HEK293T (cell line): ENCODE results near the gene SIGLEC7.

Experiments used
- CTCF ChIA-PET: fragments of 350-600 bp; formaldehyde crosslinking; extraction: SDS; loops from one replicate; lab custom pipeline; 2021; ENCODE audit warnings: antibody characterized with exemption, inconsistent platforms; lab: Yijun Ruan, JAX
- POLR2A ChIA-PET: fragments of 350-600 bp; formaldehyde crosslinking; extraction: SDS; loops from one replicate; lab custom pipeline; 2020; ENCODE audit warnings: antibody characterized with exemption, inconsistent platforms; lab: Yijun Ruan, JAX
- DNase-seq: peaks from one replicate; pipeline ENCODE4 v3.0.0; 2012; ENCODE audit warnings: mixed read lengths; ENCODE audit errors: extremely low spot score
- ARNT ChIP-seq: fragments of 450-650 bp; IDR thresholded peaks from 2 replicates; pipeline ENCODE4 v1.6.1; 2017; ENCODE audit warnings: mild to moderate bottlenecking
- BHLHE40 ChIP-seq: fragments of 450-650 bp; IDR thresholded peaks from 2 replicates; pipeline ENCODE4 v1.6.1; 2016; ENCODE audit warnings: mild to moderate bottlenecking, moderate library complexity, borderline replicate concordance
- CTBP1 ChIP-seq: fragments of 450-650 bp; IDR thresholded peaks from 2 replicates; pipeline ENCODE4 v1.6.1; 2016; ENCODE audit warnings: borderline replicate concordance
- ELF4 ChIP-seq: fragments of 450-650 bp; IDR thresholded peaks from 2 replicates; pipeline ENCODE4 v1.6.1; 2017; ENCODE audit warnings: antibody characterized with exemption
- FOXA1 ChIP-seq: fragments of 450-650 bp; IDR thresholded peaks from 2 replicates; pipeline ENCODE4 v1.6.1; 2016; ENCODE audit warnings: mild to moderate bottlenecking
- FOXK2 ChIP-seq: fragments of 450-650 bp; IDR thresholded peaks from 2 replicates; pipeline ENCODE4 v1.6.1; 2016; ENCODE audit warnings: mild to moderate bottlenecking
- FOXM1 ChIP-seq: fragments of 450-650 bp; IDR thresholded peaks from 2 replicates; pipeline ENCODE4 v1.6.1; 2017; ENCODE audit warnings: mild to moderate bottlenecking, borderline replicate concordance
- HDGF ChIP-seq: fragments of 450-650 bp; IDR thresholded peaks from 2 replicates; pipeline ENCODE4 v1.6.1; 2017; ENCODE audit warnings: antibody characterized with exemption, borderline replicate concordance
- L3MBTL2 ChIP-seq: fragments of 450-650 bp; conservative IDR thresholded peaks from 2 replicates; pipeline ENCODE4 v1.6.1; 2016; ENCODE audit warnings: mild to moderate bottlenecking
- LEF1 ChIP-seq: fragments of 450-650 bp; IDR thresholded peaks from 2 replicates; pipeline ENCODE4 v1.6.1; 2017; ENCODE audit warnings: mild to moderate bottlenecking, borderline replicate concordance
- NFRKB ChIP-seq: fragments of 450-650 bp; IDR thresholded peaks from 2 replicates; pipeline ENCODE4 v1.6.1; 2016; ENCODE audit warnings: mild to moderate bottlenecking, moderate library complexity
- PKNOX1 ChIP-seq: fragments of 450-650 bp; IDR thresholded peaks from 2 replicates; pipeline ENCODE4 v1.6.1; 2016
- SP1 ChIP-seq: fragments of 450-650 bp; IDR thresholded peaks from 2 replicates; pipeline ENCODE4 v1.6.1; 2017
- SUZ12 ChIP-seq: fragments of 450-650 bp; IDR thresholded peaks from 2 replicates; pipeline ENCODE4 v1.6.1; 2016; ENCODE audit warnings: mild to moderate bottlenecking
- TARDBP ChIP-seq: fragments of 450-650 bp; IDR thresholded peaks from 2 replicates; pipeline ENCODE4 v1.6.1; 2016
- ZNF384 ChIP-seq: fragments of 450-650 bp; IDR thresholded peaks from 2 replicates; pipeline ENCODE4 v1.6.1; 2016

The SIGLEC7 gene

GRCh38 chr19:51110666-51110971 lies 31.5 kb upstream of the SIGLEC7 start:
- POLR2A ChIA-PET: no interaction called here
- no peak for DNase-seq
- TF ChIP-seq LEF1 (no peak), FOXA1 (no peak), L3MBTL2 (no peak), FOXM1 (no peak), ELF4 (no peak), SP1 (no peak), SUZ12 (no peak), TARDBP (no peak)
- CTCF ChIA-PET: interaction anchor here (0.5 kb wide), 1 partner anchor 10 kb away, joined by 5 read pairs; no protein-coding TSS in a partner anchor

- no peak for TF ChIP-seq FOXM1
- TF ChIP-seq CTBP1: no peak
- no peak for TF ChIP-seq FOXA1
- TF ChIP-seq HDGF: no peak
- 0 out of 2 replicates have a peak, but pooled peaks have one; percentile 5 for TF ChIP-seq PKNOX1
- POLR2A ChIA-PET: no interaction called here
- CTCF ChIA-PET: interaction anchor here (0.7 to 0.8 kb wide), 2 partner anchors 14 to 273 kb away, joined by 3 read pairs; no protein-coding TSS in a partner anchor
- DNase-seq: peak; percentile 30
These were observed 30.5 kb upstream of the SIGLEC7 start for GRCh38 chr19:51111606-51112005.

GRCh38 chr19:51114087-51114729 lies 27.9 kb upstream of the SIGLEC7 start:
- no peak for DNase-seq
- TF ChIP-seq PKNOX1: no peak
- no peak for TF ChIP-seq CTBP1
- no peak for TF ChIP-seq NFRKB
- ChIA-PET CTCF (no interaction called here), POLR2A (no interaction called here)

- DNase-seq: no peak
- no peak for TF ChIP-seq ARNT
- no peak for TF ChIP-seq HDGF
- no peak for TF ChIP-seq ZNF384
- no peak for TF ChIP-seq FOXM1
- TF ChIP-seq FOXK2: no peak
- TF ChIP-seq LEF1: no peak
- TF ChIP-seq ELF4: no peak
- TF ChIP-seq SP1: no peak
- no peak for TF ChIP-seq L3MBTL2
- TF ChIP-seq NFRKB: no peak
- TF ChIP-seq BHLHE40: no peak
- no peak for TF ChIP-seq TARDBP
- POLR2A ChIA-PET: no interaction called here
- CTCF ChIA-PET: no interaction called here
These were observed 25.3 kb upstream of the SIGLEC7 start for GRCh38 chr19:51116736-51117286.

- ChIA-PET POLR2A (no interaction called here), CTCF (no interaction called here)
- DNase-seq: no peak
- TF ChIP-seq ZNF384 (no peak), SP1 (no peak), FOXK2 (no peak), ARNT (no peak), ELF4 (no peak), BHLHE40 (no peak), L3MBTL2 (no peak), CTBP1 (no peak), HDGF (no peak), FOXM1 (no peak), PKNOX1 (no peak), SUZ12 (no peak), NFRKB (no peak), LEF1 (no peak), FOXA1 (no peak), TARDBP (no peak)
These were observed 23.0 kb upstream of the SIGLEC7 start for GRCh38 chr19:51119101-51119500.

- ChIA-PET CTCF (no interaction called here), POLR2A (no interaction called here)
- DNase-seq: no peak
- TF ChIP-seq TARDBP (no peak), LEF1 (no peak), HDGF (no peak), FOXK2 (no peak), SP1 (no peak)
These were observed 22.5 kb upstream of the SIGLEC7 start for GRCh38 chr19:51119611-51120010.

GRCh38 chr19:51120160-51120559 lies 21.9 kb upstream of the SIGLEC7 start:
- no peak for DNase-seq
- CTCF ChIA-PET: interaction anchor here (0.7 kb wide), 1 partner anchor 10 kb away, joined by 5 read pairs; no protein-coding TSS in a partner anchor

More at GRCh38 chr19:51120160-51120559, 21.9 kb upstream of the SIGLEC7 start:
- POLR2A ChIA-PET: no interaction called here
- TF ChIP-seq ARNT (no peak), SUZ12 (no peak), ZNF384 (no peak), BHLHE40 (no peak), FOXA1 (no peak), HDGF (no peak)
